Measurements from ENCODE around the gene CCDC78. TPM values are rescaled to one million over a fixed set of nuclear protein-coding genes. Genes with fewer than 3 reads are reported as not detected.
A peak's percentile ranks its signal among the peaks of the same experiment; 100 is the strongest.

CCDC78 gene
- total RNA-seq, 1 experiment from 2014 or later: 5.0 TPM

GRCh38 chr16:727291-727977, 1.2 kb upstream of the CCDC78 start:
- Histone ChIP-seq H3K27me3 (no peaks in the 10 kb centered on the region), H3K4me1 (peaks cover 9% of the 10 kb centered on the region), H3K4me3 (peak overlapping the region; percentile 70), H3K9me3 (replicated peaks) (no peaks in the 10 kb centered on the region), H3K36me3 (no peaks in the 10 kb centered on the region), H3K27ac (peak overlapping the region; percentile 41)
- peak; percentile 44 to 47 for DNase-seq

- DNase-seq: no peak
- Histone ChIP-seq H3K36me3 (no peaks in the 10 kb centered on the region), H3K4me1 (peaks cover 9% of the 10 kb centered on the region), H3K9me3 (replicated peaks) (no peaks in the 10 kb centered on the region), H3K4me3 (no peak overlapping the region), H3K27me3 (no peaks in the 10 kb centered on the region), H3K27ac (no peak overlapping the region)
Observed at GRCh38 chr16:726188-726437, 130 bp downstream of the CCDC78 start.

GRCh38 chr16:725463-726187, 618 bp downstream of the CCDC78 start:
- H3K4me1 ChIP-seq: peaks cover 9% of the 10 kb centered on the region
- no peaks in the 10 kb centered on the region for H3K9me3 ChIP-seq (replicated peaks)
- no peaks in the 10 kb centered on the region for H3K36me3 ChIP-seq
- no peak overlapping the region for H3K4me3 ChIP-seq
- H3K27me3 ChIP-seq: no peaks in the 10 kb centered on the region
- DNase-seq: no peak
- no peak overlapping the region for H3K27ac ChIP-seq

DNA sequence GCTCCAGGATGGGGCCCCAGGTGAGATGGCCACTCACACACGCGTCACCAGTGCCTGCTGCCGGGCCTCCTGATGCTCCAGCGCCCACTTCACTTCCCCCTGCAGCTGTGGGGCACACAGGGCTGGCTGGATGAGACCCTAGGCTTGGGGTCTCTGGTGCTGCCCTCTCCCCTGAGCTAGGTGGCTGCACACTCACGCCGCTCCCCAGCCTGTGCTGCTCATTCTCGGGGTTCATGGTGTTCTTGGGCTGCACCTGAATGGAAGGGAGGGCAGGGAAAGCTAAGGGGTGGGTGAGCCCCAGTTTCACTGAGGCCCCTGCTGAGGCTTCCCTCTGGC, 1.2 kb downstream of the CCDC78 start:
- no peak overlapping the region for H3K4me3 ChIP-seq
- DNase-seq: no peak
- no peaks in the 10 kb centered on the region for H3K36me3 ChIP-seq
- peaks cover 11% of the 10 kb centered on the region for H3K4me1 ChIP-seq
- no peaks in the 10 kb centered on the region for H3K27me3 ChIP-seq
- no peaks in the 10 kb centered on the region for H3K9me3 ChIP-seq (replicated peaks)
- no peak overlapping the region for H3K27ac ChIP-seq

- H3K27ac ChIP-seq: no peak overlapping the region
- no peaks in the 10 kb centered on the region for H3K9me3 ChIP-seq (replicated peaks)
- no peak overlapping the region for H3K4me3 ChIP-seq
- DNase-seq: peak; percentile 61 to 64
- H3K27me3 ChIP-seq: no peaks in the 10 kb centered on the region
- peaks cover 16% of the 10 kb centered on the region for H3K4me1 ChIP-seq
- no peaks in the 10 kb centered on the region for H3K36me3 ChIP-seq
Observed at GRCh38 chr16:724188-725040, 1.8 kb downstream of the CCDC78 start.

GRCh38 chr16:723695-724094, 2.5 kb downstream of the CCDC78 start:
- H3K27me3 ChIP-seq: no peaks in the 10 kb centered on the region
- H3K4me3 ChIP-seq: no peak overlapping the region
- H3K4me1 ChIP-seq: peaks cover 21% of the 10 kb centered on the region
- H3K36me3 ChIP-seq: no peaks in the 10 kb centered on the region
- no peak for DNase-seq
- no peak overlapping the region for H3K27ac ChIP-seq
- H3K9me3 ChIP-seq (replicated peaks): no peaks in the 10 kb centered on the region

DNA sequence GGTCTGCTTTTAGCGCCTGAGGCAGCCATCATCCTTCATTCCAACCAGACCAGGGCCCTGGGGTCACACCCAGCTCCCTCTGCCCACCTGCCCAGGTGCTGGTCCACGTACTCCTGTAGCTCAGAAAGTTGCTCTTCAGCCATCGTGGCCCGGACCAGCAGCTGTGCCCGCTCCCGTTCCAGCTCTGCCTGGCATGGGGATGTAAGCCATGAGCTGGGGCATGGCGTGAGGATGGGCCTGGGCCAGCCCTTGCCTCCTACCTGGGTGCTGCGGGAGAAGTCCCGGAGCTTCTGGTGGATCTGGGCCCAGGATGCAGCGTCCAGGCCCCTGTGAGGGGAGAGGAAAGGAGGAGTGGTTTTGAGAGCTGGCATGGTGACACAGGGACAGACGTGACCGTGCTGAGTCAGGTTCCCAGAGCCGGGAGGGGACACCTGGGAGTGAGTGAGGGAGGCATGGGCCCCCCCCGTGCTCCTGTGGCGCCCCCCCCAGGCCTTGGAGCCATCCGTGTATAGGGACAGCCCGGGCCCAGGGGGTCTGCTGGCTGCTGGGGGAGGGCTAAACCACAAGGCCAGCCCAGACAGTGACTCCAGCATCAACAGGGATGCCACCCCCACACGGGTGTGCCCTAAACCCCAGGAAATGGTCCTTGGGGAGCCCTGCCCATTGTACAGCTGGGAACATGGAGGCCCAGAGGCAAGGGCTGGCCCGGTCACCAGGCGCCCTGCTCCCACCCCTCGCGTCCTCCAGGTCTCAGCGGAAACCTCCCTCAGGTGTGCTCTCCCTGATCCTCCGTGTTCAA, 3.2 kb downstream of the CCDC78 start:
- H3K27ac ChIP-seq: no peak overlapping the region
- no peaks in the 10 kb centered on the region for H3K27me3 ChIP-seq
- no peak for DNase-seq
- H3K36me3 ChIP-seq: no peaks in the 10 kb centered on the region
- H3K9me3 ChIP-seq (replicated peaks): no peaks in the 10 kb centered on the region
- H3K4me3 ChIP-seq: no peak overlapping the region
- H3K4me1 ChIP-seq: peaks cover 18% of the 10 kb centered on the region

DNA sequence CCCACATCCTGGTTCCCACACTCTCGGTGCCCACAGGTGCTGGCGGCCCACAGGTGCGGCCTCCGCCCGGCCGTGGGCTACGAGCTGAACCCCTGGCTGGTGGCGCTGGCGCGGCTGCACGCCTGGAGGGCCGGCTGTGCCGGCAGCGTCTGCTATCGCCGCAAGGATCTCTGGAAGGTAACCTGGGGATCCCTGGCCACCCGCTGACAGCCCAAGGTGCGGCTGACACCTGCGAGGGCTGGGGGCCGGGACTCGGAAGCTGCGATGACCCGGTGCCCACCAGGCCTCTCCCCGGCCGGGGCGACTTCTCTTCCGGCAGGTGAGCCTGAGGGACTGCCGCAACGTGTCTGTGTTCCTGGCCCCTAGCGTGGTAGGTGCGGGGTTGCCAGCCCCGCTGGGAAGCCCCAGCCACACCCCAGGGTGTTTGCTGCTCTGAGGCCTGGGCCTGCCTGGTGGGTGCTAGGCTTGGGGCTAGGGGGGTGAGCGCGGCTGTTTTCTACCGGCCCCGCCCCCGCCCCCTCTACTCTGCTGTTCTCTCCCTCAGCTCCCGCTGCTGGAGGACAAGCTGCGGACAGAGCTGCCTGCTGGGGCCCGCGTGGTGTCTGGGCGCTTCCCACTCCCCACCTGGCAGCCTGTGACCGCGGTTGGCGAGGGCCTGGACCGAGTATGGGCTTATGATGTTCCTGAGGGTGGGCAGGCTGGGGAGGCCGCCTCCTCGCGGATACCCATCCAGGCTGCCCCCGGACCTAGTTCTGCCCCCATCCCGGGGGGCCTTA, 4.3 kb downstream of the CCDC78 start:
- no peaks in the 10 kb centered on the region for H3K27me3 ChIP-seq
- no peaks in the 10 kb centered on the region for H3K9me3 ChIP-seq (replicated peaks)
- no peak overlapping the region for H3K27ac ChIP-seq
- H3K36me3 ChIP-seq: no peaks in the 10 kb centered on the region
- no peak for DNase-seq
- peak overlapping the region; percentile 69 for H3K4me3 ChIP-seq
- H3K4me1 ChIP-seq: peaks cover 16% of the 10 kb centered on the region

GRCh38 chr16:720990-721764, 5.1 kb downstream of the CCDC78 start, which contains the start of gene ANTKMT:
Gene ANTKMT, plus strand, starts transcription at chr16:721146. Its CDS starts 129 bp downstream, at chr16:721275.
- peak within 1 kb of the TSS; percentile 69 for H3K4me3 ChIP-seq
- H3K36me3 ChIP-seq: no peaks in the 10 kb centered on the region
- peak; percentile 74 to 81 for DNase-seq
- no peaks in the 10 kb centered on the region for H3K9me3 ChIP-seq (replicated peaks)
- no peaks in the 10 kb centered on the region for H3K27me3 ChIP-seq
- H3K4me1 ChIP-seq: peaks cover 19% of the 10 kb centered on the region
- H3K27ac ChIP-seq: peak within 1 kb of the TSS; percentile 72

GRCh38 chr16:720447-720989, 5.7 kb downstream of the CCDC78 start:
- peaks cover 21% of the 10 kb centered on the region for H3K4me1 ChIP-seq
- H3K4me3 ChIP-seq: peak overlapping the region; percentile 69
- no peaks in the 10 kb centered on the region for H3K27me3 ChIP-seq
- no peaks in the 10 kb centered on the region for H3K36me3 ChIP-seq
- no peaks in the 10 kb centered on the region for H3K9me3 ChIP-seq (replicated peaks)
- DNase-seq: peak; percentile 90 to 94
- H3K27ac ChIP-seq: peak overlapping the region; percentile 72

DNA sequence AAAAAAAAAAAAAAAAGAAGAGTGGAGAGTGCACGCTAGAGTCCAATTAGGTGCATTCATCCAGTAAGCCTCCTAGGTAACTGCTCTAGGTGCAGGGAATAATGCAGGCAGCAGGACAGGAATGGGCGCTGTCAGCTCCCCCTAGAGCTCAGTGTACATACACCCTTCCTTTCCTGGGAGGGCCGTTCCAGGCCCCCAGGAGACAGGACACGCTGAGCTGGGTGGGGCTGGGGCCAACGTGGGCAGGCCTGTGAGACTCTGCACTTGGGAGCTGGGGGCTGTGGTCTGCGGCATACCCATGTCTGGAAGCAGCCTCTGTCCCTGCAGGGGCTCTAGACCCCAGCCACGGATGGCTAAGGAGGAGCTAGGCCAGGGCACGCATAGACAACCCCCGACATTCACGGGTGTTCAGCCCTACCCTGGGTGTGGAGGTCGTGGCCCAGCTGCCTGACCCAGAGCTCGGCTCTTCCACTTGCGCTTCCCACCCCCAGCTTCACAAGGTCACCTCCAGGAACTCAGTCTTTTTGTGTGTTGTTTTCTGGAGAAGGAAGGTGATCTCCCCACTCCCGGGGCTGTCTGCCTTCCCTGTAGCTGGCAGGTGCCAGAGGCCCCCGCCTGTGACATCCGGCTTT, 6.3 kb downstream of the CCDC78 start:
- H3K9me3 ChIP-seq (replicated peaks): no peaks in the 10 kb centered on the region
- DNase-seq: peak; percentile 42 to 63
- peak overlapping the region; percentile 69 for H3K4me3 ChIP-seq
- H3K27me3 ChIP-seq: no peaks in the 10 kb centered on the region
- H3K4me1 ChIP-seq: peaks cover 21% of the 10 kb centered on the region
- peak overlapping the region; percentile 72 for H3K27ac ChIP-seq
- H3K36me3 ChIP-seq: no peaks in the 10 kb centered on the region

DNA sequence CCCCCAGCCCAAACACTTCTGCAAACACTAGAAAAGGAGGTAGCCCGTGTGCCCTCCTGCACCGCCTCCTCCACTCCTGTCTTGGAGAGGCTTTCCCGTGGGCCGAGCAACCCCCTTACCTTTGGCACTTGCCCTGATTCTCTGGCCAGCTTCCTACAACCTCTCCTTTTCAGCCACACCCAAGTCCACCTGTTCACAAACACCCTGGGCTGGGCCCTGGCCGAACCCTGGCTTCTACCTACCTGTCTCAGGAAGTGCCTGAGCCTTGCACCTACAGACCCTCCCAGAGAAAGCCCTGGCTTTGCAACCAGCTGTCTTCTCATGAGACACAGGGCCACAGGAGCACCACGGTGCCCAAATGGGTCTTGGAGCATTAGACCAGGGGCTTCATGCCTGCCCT, 7.3 kb downstream of the CCDC78 start:
- Histone ChIP-seq H3K4me1 (peaks cover 25% of the 10 kb centered on the region), H3K27ac (no peak overlapping the region)
- DNase-seq: no peak

DNA sequence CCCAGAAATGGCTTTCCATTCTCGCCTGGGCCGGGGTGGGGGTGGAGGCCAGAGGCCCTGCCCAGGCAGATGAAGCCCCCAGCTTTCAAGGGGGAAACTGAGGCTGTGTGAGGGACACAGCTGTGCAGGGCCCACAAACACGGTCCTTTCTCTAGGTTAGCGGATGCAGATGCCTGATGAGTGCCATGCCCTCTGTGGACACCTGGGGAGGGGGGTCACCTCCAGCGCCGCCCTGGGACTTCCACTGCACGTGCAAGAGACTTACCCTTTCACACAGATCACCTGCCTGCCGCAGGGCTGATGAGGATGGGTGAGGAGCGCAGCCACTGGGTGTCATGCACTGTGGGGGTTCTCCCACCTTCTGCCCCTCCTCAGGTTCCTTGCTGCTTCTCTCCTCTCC, 7.9 kb downstream of the CCDC78 start:
- no peak for DNase-seq
- Histone ChIP-seq H3K4me1 (peaks cover 28% of the 10 kb centered on the region), H3K9me3 (replicated peaks) (no peaks in the 10 kb centered on the region), H3K4me3 (no peak overlapping the region), H3K27ac (no peak overlapping the region), H3K36me3 (no peaks in the 10 kb centered on the region), H3K27me3 (no peaks in the 10 kb centered on the region)

More for the DNA sequence above, 7.3 kb downstream of the CCDC78 start:
- no peaks in the 10 kb centered on the region for H3K27me3 ChIP-seq
- H3K9me3 ChIP-seq (replicated peaks): no peaks in the 10 kb centered on the region
- H3K36me3 ChIP-seq: no peaks in the 10 kb centered on the region
- no peak overlapping the region for H3K4me3 ChIP-seq

Data from SJCRH30 (cell line).